Dedifferentiated amniotic fluid mesenchymal stem cell (primary cell): ENCODE data around the gene CRY1.
"Not testable (repeated sequence)": the region's sequence is repeated elsewhere in the genome, so short reads cannot be mapped to it uniquely, and the experiment has no call there.

Experiments
- DNase-seq: peaks from one replicate; pipeline ENCODE4 v3.0.0-alpha.2; 2016; ENCODE audit errors: extremely low spot score

The CRY1 gene

GRCh38 chr12:107108995-107109508, 15.7 kb upstream of the CRY1 start:
- no peak for DNase-seq

DNA sequence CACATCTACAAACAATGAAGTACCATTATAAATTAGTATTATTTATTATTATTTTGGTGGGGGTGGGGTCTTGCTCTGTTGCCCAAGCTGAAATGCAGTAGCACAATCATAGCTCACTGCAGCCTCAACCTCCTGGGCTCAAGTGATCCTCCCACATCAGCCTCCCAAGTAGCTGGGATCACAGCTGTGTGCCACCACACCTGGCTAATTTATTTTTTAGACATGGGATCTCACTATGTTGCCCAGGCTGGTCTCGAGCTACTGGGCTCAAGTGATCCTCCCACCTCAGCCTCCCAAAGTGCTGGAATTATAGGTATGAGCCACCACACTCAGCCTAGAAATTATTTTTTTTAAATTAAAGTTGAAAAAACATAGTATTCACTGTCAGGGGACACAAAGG, 15.0 kb upstream of the CRY1 start:
- not testable (repeated sequence) for DNase-seq

- DNase-seq: no peak
Measured at GRCh38 chr12:107107381-107107780, 14.0 kb upstream of the CRY1 start.

GRCh38 chr12:107106241-107107025, 13.1 kb upstream of the CRY1 start:
- no peak for DNase-seq

DNA sequence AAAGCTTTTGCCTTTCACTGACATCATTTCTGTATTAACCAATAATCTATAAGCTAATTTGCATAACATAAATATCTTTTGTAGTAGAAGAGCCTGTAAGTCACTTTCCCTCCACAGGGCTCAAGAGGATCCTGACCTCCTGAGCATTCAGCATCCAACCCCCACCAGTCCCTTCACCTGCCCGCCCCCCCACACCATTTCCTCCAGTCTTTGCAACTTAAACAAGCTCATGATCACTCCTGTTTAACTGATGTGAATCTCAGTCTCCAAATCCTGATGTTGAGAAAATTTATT, 12.0 kb upstream of the CRY1 start:
- DNase-seq: no peak

- no peak for DNase-seq
Measured at GRCh38 chr12:107103516-107103915, 10.2 kb upstream of the CRY1 start.

- no peak for DNase-seq
Measured at GRCh38 chr12:107103097-107103496, 9.7 kb upstream of the CRY1 start.

DNA sequence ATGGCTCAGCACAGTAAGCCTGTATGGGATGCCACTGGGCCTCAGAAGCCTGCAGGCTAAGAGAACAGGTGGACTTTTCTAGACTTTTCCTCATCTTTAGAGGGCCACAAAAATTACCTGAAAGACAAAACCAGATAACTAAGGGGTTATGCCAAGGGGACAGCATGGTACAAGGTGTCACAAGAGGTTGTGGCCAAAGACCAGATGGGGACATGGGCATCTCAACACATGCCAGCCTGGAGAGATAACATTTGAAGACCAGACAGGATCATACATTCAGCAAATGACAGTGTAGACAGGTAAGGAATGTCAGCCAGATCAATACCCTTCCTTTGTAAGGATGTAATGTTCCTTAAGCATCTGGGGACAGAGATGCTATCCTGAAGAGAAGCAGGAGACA, 8.9 kb upstream of the CRY1 start:
- no peak for DNase-seq

DNA sequence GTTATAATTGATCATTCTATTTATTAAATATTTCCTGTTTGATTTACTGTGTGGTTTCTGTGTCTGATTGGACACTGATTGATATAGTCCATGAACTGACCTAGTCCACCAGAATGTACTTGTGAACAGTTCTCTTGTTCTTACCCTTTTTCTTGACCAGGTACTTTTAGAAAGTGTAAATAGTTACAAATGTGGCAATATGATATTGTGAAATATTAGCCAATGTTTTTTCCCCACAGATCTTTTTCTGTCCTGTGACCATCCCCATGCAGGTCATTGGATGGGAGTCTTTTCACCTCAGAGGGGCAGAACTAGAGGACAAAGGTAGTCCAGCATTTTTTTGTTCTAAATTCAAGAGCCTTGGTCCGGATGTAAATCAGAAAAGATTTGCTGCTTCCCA, 8.3 kb upstream of the CRY1 start:
- DNase-seq: no peak

GRCh38 chr12:107099917-107100316, 6.6 kb upstream of the CRY1 start:
- DNase-seq: no peak

DNA sequence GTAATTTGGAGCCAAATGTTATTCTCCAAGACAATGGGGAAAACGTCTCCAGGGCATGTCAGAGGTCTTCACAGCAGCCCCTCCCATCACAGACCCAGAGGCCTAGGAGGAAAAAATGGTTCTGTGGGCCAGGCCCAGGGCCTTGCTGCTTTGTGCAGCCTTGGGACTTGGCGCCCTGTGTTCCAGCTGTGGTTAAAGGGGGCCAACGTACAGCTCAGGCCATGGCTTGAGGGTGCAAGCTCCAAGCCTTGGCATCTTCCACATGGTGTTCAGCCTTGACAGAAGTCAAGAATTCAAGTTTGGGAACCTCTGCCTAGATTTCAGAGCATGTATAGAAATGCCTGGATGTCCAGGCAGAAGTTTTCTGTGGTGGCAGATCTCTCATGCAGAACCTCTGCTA, 3.2 kb upstream of the CRY1 start:
- no peak for DNase-seq

GRCh38 chr12:107094183-107094448, 767 bp upstream of the CRY1 start:
- peak; percentile 56 for DNase-seq

- peak; percentile 15 for DNase-seq
Measured at GRCh38 chr12:107092669-107093416, 506 bp downstream of the CRY1 start.

DNA sequence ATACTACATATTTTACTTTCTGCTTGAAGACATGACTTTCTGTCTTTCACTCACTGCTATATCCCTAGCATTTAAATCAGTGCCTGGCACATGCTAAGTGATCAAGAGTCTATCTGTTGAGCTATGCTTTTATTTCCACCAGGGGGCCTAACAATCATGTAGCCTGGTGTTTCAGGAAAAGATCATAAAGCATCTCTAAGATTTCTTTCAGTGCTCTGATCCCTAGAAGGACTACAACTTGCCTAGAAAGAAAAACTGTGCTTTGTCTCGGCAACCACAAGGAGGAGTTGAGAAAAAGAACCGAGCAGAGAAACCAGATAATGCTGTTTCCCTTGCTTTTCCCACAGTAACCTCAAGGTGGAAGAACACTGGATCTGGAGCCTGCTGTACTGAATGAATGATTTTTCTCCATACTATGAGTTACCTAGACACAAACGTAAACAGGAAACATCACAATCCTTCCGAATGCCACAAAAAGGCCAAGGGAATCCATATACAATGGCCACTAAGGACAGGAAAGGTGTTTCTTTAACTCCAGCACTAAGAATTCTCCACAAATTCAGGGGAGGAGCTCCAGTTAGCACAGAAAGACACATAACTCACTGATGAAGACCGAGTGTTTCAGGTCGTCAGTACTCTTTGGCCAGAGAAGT, 1.2 kb downstream of the CRY1 start:
- peak; percentile 99 for DNase-seq

GRCh38 chr12:107091381-107091780, 2.0 kb downstream of the CRY1 start:
- DNase-seq: no peak

DNA sequence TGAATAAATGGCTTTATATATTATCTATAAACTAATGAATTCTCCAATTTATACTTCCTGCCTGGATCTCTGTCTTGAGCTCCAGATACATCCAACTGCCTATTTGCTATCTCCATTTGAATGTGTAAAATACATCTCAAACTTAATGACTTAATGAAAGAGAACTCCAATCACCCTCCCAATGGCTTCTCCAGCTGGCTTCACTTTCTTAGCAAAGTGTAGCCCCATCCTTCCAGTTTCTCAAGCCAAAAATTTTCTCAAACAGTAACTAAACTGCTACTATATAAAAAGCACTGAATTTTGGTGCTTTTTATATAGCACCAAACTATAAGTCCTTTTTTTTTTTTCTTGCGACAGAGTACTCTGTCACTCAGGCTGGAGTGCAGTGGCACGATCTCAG, 2.6 kb downstream of the CRY1 start:
- no peak for DNase-seq

- DNase-seq: no peak
Measured at GRCh38 chr12:107088912-107089311, 4.4 kb downstream of the CRY1 start.

DNA sequence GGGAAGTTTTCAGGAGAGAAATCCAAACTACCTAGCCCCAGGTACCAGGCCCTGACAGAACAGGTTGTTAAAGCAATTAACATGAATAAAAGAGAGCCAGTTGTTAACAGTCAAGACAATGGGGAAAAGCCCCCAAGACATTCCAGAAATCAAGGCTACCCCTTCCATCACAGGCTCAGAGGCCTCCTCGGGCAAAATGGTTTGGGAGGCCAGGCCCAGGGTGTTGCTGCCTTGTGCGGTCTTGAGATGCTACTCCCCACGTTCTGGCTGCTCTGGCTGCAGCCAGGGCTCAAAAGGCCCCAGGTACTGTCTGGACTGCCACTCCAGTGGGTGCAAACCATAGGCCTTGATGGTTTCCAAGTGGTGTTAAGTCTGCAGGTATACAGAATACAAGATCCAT, 7.0 kb downstream of the CRY1 start:
- no peak for DNase-seq

GRCh38 chr12:107081778-107082177, 11.6 kb downstream of the CRY1 start:
- DNase-seq: no peak

DNA sequence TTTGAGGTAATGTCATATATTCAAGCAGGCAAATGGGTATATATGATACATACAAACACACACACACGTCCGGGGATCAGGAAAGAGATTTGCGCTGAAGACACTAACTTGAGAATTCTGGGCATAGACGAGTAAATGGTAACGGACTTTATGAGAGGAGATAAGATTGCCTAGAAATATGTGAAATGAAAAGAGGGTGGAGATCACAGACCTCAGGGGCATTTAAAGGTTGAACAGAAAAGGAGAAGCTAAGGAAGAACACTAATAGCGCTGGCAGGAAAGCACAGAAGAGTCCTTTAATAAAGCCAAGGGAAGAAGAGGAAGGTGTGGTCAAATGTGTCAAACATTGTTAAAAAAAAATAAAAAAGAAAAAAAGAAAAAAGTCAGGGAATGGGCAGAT, 13.1 kb downstream of the CRY1 start:
- DNase-seq: no peak

DNA sequence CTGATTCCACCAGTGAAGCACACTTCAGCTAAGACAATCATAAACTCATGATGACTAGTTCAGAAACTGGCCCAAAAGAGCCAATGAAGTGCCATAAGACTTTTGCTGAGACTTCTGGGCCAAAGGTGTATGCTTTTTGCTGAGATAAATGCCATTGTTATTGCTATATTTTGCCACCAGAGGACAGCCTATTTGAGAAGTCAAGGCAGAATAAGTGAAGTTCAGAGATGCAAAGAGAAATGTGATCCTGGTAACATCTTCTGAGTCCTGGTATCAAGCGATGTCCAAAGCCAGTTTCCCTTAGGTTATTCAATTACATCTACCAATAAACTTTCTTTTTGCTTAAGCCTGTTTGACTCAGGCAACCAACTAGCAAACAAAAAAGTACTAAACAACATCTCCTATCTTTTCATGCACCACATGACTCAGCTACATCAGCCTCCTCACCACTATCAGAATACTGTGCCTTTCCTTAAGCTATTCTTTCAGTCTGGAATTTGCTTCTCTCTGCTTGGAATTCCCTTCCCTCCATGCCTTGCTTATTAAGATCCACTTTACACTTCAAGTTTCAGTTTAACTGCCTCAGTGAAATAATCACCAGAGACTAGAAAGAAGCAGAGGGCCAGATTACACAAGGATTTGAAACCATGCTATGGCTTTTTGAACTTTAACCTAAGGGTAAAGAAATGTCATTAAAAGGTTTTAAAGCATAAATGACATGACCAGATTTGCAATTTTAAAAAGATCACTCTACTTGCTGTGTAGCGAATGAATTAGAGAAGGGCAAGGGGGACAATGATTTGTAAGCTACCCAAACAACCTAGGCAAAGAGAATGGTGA, 14.0 kb downstream of the CRY1 start:
- peak; percentile 19 for DNase-seq

- DNase-seq: not testable (repeated sequence)
Measured at GRCh38 chr12:107073266-107073665, 20.1 kb downstream of the CRY1 start.
